Measurements from ENCODE around the gene TEX261. TPM values are rescaled to one million over a fixed set of nuclear protein-coding genes. Genes with fewer than 3 reads are reported as not detected.
"Not testable (repeated sequence)": the region's sequence is repeated elsewhere in the genome, so short reads cannot be mapped to it uniquely, and the experiment has no call there.

Gene TEX261
- total RNA-seq, 4 donors from 2014 or later = 13.2 to 35.1 (median 30.3) TPM

DNA sequence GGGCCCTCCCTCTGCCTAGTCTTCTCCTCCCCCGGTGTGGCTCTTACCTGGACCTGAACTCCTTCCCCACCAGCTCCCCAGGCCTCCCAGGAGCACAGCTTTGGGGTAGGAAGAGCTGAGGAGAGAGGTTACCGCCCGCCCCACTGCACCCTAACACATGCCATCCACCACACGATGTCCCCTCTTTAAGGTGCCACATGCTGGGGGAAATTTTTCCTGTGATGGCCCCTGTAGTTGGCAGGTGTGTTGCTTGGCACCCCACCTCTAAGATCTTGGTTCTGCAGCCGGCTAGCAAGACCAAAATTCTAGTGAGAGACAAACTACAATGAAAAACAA lies 6.9 kb upstream of the TEX261 start:
- Histone ChIP-seq H3K9me3 (peaks cover 0 to 3% (median 0%) of the 10 kb centered on the region in 4 donors), H3K36me3 (no peaks in the 10 kb centered on the region), H3K4me3 (no peak overlapping the region), H3K27ac (peak overlapping the region in 1 of 4 donors; percentile 55), H3K27me3 (no peaks in the 10 kb centered on the region), H3K4me1 (peaks cover 0 to 13% (median 2%) of the 10 kb centered on the region in 4 donors)
- no peak for TF ChIP-seq POLR2A (IDR thresholded peaks at IDR 0.05)
- TF ChIP-seq, protein P1, sequence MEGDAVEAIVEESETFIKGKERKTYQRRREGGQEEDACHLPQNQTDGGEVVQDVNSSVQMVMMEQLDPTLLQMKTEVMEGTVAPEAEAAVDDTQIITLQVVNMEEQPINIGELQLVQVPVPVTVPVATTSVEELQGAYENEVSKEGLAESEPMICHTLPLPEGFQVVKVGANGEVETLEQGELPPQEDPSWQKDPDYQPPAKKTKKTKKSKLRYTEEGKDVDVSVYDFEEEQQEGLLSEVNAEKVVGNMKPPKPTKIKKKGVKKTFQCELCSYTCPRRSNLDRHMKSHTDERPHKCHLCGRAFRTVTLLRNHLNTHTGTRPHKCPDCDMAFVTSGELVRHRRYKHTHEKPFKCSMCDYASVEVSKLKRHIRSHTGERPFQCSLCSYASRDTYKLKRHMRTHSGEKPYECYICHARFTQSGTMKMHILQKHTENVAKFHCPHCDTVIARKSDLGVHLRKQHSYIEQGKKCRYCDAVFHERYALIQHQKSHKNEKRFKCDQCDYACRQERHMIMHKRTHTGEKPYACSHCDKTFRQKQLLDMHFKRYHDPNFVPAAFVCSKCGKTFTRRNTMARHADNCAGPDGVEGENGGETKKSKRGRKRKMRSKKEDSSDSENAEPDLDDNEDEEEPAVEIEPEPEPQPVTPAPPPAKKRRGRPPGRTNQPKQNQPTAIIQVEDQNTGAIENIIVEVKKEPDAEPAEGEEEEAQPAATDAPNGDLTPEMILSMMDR (IDR thresholded peaks at IDR 0.05) = no peak
- no peak for DNase-seq

DNA sequence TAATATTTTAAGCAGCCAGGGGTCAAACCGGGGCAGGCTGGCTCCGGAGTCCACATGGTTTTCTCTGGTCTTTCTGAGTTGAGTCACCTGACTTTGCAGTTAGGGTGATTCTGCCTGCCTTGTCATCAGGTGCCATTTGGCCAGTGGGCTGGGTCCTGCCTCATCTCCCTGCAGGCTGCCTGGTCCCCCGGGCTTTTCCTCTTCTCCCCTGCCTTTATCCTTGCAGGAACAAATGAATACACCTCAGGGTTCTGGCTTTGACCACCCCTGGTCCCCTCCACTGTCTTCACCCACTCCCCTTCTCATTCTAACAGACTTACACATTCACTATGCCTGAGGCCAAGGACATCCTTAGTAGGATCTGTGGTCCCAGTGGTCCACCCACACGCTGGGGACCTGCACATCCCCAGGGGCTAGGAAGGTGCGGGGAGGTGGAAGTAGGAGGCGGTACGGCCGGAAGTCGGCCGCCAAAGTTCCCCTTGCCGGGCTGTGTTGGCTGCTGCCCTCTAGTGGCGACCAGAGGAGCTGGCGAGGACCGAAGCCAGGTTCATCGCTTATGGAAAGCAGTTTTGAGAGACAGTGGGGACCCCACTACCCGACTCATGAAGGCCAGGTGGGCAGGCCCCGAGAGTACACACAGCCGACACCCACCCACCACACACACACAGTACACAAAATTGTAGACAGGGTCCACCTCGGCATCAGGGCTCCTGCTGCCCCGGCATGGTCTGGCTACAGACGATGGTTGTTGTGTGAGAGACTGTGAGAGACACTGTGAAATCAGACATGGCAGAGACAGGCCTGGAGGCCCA lies 6.3 kb upstream of the TEX261 start:
- Histone ChIP-seq H3K27ac (peak overlapping the region in 2 of 4 donors; percentile 34 to 55), H3K27me3 (no peaks in the 10 kb centered on the region), H3K4me1 (peaks cover 0 to 13% (median 2%) of the 10 kb centered on the region in 4 donors), H3K36me3 (no peaks in the 10 kb centered on the region), H3K9me3 (peaks cover 0 to 3% (median 0%) of the 10 kb centered on the region in 4 donors), H3K4me3 (peak overlapping the region; percentile 5 to 44 (median 26))
- TF ChIP-seq, protein P1 (IDR thresholded peaks at IDR 0.05) = peak; percentile 64 to 97 (median 84)
- no peak for TF ChIP-seq POLR2A (IDR thresholded peaks at IDR 0.05)
- peak; percentile 73 to 91 (median 82) for DNase-seq

DNA sequence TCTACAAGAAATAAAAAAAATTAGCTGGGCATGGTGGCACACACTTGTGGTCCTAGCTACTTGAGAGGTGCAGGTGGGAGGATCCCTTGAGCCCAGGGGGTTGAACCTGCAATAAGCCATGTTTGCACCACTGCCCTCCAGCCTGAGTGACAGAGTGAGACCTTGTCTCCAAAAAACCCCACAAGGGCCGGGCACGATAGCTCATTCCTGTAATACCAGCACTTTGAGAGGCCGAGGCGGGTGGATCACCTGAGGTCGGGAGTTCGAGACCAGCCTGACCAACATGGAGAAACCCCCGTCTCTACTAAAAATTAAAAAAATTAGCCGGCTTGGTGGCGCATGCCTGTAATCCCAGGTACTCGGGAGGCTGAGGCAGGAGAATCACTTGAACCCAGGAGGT lies 5.3 kb upstream of the TEX261 start:
- H3K36me3 ChIP-seq, H3K4me3 ChIP-seq, H3K27ac ChIP-seq, H3K9me3 ChIP-seq, H3K27me3 ChIP-seq, DNase-seq: not testable (repeated sequence)
- peaks cover 0 to 20% (median 2%) of the 10 kb centered on the region in 4 donors for H3K4me1 ChIP-seq

DNA sequence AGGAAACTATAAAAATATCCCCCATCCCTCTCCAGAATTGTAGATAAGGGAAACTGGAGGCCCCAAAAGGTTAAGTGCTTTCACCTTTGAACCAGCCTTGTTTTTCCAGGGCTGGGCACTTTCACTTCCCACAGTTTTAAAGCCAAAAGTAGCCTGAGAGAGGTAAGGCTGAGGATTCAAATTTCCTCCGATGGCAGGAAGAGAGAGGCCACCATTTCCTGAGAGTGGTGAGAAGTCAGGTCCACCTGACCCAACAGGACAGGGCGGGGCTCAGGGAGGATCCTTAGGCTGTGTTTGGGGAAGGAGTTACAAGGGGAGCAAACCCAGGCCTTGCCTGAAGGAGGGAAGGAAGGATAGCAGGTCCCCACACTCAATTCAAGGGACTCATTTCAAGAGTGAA lies 4.7 kb upstream of the TEX261 start:
- H3K9me3 ChIP-seq = peaks cover 0 to 3% (median 0%) of the 10 kb centered on the region in 4 donors
- H3K27ac ChIP-seq = no peak overlapping the region
- H3K4me1 ChIP-seq = peaks cover 0 to 20% (median 2%) of the 10 kb centered on the region in 4 donors
- no peaks in the 10 kb centered on the region for H3K27me3 ChIP-seq
- no peak overlapping the region for H3K4me3 ChIP-seq
- H3K36me3 ChIP-seq = no peaks in the 10 kb centered on the region
- no peak for DNase-seq
- TF ChIP-seq, protein P1 (IDR thresholded peaks at IDR 0.05) = no peak
- no peak for TF ChIP-seq POLR2A (IDR thresholded peaks at IDR 0.05)

DNA sequence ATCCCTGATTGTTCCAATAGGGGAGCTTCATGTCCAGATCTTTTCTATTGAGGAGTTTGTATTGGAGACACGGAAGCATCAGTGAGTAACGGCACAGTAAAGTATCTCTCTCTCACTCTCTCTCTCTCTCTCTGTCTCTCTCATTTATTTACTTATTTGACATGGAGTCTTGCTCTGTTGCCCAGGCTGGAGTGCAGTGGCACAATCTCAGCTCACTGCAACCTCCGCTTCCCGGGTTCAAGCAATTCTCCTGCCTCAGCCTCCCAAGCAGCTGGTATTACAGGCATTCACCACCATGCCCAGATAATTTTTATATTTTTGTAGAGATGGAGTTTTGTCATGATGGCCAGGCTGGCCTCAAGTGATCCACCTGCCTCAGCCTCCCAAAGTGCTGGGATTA lies 4.2 kb upstream of the TEX261 start:
- peaks cover 1 to 20% (median 4%) of the 10 kb centered on the region in 4 donors for H3K4me1 ChIP-seq
- not testable (repeated sequence) for H3K9me3 ChIP-seq, H3K27me3 ChIP-seq, H3K27ac ChIP-seq, H3K4me3 ChIP-seq, H3K36me3 ChIP-seq, DNase-seq

DNA sequence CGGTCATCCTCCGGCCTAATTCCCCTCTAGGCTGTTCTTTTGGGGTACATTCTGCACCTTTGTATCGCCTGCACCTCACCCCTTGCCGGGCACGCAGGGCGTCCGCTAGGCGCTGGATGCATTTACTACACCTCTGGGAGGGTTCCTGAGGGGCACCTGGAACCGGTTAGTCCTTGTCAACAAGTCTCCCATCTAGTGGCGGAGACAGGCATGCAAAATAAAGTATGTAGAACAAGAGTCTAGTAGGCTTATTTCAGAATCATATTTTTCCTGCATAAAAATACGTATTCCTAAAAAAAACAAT lies 705 bp upstream of the TEX261 start:
- TF ChIP-seq, protein P1 (IDR thresholded peaks at IDR 0.05) = peak; percentile 34 to 53 (median 46)
- no peak for TF ChIP-seq POLR2A (IDR thresholded peaks at IDR 0.05)
- Histone ChIP-seq H3K27ac (peak overlapping the region; percentile 83 to 89 (median 84)), H3K4me1 (peaks cover 0 to 20% (median 8%) of the 10 kb centered on the region in 4 donors), H3K4me3 (peak overlapping the region; percentile 92 to 100 (median 96)), H3K27me3 (no peaks in the 10 kb centered on the region), H3K9me3 (no peaks in the 10 kb centered on the region), H3K36me3 (peaks cover 0 to 18% (median 0%) of the 10 kb centered on the region in 3 donors)
- DNase-seq = peak in 2 of 3 donors; percentile 73 to 77

Measured in Peyer's patch (tissue), 4 donors.